Stimulated activated CD4-positive, alpha-beta T cell treated with anti-CD3 and anti-CD28 coated beads, Interleukin-12 subunit alpha, Interleukin-12 subunit beta, amount 100 ng/mL, for 4 hours (primary cell): ENCODE measurements around the gene SPHK2.
"Not testable (repeated sequence)": the region's sequence is repeated elsewhere in the genome, so short reads cannot be mapped to it uniquely, and the experiment has no call there.

Experiments
- DNase-seq: peaks from one replicate; pipeline ENCODE4 v3.0.0-alpha.2; 2020

The SPHK2 gene

GRCh38 chr19:48660852-48661710, 41.8 kb downstream of the SPHK2 start:
- DNase-seq, result peak; percentile 75

DNA sequence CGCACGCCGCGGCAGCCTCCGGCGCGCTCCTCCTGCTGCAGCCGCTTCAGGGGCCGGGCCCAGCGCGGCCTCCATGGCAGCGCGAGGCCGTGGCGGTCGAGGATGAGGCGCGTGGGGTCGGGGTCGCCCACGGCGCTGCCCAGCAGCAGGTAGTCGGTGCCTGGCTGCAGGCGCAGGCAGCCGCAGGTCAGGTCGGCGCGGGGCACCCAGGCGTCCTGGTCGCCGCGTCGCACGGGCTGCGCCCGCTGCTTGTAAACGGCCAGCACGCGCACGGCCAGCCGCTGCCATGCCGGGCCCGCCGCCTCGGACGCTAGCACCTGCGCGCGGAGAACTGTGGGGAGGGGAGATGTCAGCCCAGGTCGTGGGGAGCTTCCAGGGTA, 42.4 kb downstream of the SPHK2 start:
- no peak for DNase-seq

DNA sequence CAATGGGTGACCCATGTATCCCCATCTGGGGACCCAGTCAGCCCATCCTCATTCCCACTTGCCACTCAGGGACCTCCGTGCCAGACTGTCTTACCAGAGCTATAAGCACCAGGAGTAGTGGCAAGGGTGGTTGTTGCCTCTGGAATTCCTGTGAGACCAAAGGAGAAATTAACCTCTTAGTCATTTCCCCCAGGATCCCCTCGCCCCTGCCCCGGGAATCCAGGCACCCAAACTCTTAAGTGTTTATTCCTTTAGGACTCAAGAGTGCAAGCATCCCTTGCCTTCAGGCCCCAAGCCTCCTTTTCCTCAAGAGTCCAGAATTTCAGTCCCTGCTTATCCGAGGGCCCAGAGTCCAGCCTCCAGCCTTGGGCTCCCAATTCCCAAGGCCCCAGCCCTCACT, 44.4 kb downstream of the SPHK2 start:
- no peak for DNase-seq

DNA sequence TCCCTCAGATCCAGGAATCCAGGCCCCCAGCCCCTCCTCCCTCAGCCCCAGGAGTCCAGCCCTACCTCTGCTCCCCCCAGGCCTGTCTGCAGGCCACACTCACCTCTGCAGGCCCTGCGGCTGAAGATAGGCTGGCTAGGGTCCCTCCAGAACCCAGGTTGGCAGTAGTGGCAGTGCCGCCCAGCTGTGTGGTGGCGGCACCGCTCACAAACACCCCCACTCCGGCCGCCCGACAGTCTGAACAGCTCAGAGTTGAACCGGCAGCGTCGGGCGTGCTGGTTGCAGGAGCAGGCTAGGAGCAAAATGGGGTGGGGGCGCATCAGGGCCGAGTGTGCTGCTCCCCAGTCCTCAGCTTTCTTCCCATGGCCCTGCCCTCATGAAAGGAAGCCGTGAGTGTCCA, 45.2 kb downstream of the SPHK2 start:
- no peak for DNase-seq

- no peak for DNase-seq
Measured at GRCh38 chr19:48665786-48666185, 46.5 kb downstream of the SPHK2 start.

DNA sequence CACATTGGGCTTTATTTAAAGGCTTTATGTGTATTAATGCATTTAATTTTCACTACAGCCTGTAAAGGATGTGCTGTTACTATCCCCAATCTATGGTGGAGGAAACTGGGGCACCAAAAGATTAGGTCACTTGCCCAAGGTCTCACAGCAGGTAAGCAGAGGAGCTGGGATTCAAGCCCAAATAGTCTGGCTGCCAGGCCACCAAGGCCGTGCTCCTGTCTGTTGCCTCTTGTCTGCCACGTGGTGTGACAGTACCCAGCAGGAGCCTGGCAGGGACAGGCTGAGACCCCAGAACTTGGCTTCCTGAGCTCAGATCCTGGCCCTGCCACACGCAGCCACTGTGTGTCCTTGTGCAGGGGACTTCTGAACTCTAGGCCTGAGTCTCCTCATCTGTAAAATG, 49.0 kb downstream of the SPHK2 start:
- no peak for DNase-seq

DNA sequence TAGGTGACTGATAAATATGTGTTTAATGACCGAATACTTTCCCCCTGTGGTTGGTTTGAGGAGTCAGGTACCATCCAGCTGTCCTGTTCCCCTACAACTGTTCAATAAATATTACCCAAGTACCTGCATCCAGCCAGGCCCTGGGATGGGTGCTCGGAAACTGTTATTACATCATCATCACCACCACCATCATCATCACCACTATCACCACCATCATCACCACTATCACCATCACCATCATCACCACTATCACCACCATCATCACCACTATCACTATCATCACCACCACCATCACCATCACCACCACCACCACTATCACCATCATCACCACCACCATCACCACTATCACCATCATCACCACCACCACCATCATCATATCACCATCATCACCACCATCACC, 49.5 kb downstream of the SPHK2 start:
- DNase-seq, result no peak

DNA sequence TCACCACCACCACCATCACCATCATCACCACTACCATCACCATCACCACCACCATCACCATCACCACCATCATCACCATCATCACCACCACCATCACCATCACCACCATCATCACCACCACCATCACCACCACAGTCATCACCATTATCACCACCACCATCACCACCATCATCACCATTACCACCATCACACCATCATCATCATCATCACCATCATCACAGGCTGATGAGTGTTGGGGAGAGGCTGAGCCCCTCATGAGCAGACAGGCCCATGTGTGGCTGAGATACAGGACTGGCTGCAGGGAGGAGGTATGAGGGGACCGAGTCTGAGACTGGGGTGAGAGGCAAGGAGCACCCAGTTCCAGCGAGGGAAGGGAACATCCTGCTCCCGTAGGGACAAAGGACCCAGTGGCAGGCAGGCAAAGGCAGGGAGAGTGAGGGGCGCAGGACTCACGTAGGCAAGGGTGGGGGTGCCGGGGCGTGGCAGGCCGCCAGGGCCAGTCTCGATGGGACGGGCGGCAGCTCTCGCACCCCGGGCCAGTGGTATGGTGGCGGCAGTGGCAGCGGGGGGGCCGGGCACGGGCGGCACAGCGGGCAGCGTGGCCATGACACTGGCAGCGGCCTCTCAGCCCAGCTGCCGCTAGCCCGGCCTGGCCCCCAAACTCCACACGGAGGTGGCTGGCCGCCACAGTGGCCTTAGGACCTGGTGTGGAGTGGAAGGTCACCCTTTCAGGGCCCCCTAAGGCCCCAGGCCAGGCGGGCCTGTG, 50.8 kb downstream of the SPHK2 start:
- no peak for DNase-seq

GRCh38 chr19:48670699-48671445, 51.6 kb downstream of the SPHK2 start:
- DNase-seq, result no peak

DNA sequence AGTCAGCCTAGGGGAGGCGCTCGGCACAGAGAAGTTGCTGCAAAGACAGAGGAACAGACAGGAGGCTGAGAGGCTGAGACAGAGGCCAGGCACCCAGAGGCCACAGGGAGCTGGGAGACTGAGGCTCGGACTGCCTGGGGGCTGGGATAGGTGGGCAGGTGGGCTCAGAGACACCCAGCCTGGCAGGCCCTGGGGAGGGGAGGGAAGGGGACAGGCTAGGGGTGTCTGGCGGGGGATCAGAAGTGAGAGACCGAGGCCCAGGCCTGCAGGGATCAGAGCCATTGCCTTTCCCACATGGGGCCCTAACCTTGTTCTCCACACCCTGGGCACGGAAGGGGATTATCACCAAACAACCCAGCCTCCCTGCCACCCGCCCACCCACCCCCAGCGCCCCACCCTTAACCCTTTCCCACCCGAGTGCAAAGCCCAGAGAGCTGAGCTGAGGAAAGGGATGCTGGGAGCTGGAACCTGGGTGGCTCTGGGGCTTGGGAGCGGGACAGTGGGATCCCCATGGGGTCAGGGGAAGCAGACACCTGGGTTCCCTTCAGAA, 52.2 kb downstream of the SPHK2 start:
- no peak for DNase-seq

DNA sequence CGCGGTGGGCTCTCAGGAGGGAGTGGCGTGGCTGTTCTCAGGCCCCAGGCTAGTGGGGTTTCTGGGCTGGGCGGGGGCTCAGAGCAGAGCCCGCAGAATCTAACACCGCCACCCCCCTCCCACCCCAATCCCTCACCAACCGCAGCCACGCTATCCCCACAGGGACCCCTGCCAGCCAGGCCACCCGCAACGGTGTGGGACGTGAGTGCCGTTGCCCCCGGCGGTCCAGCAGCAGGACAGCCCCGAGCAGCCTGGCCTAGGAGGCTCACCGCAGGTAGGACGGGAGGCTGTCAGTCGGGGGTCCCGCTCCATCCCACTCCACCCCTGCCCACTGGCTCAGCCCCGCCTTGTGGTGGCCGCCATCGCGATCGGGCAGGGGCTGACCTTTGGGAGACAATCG, 53.7 kb downstream of the SPHK2 start, which contains the start of gene NTN5:
Gene NTN5 (minus strand): TSS at position 24 of the 400 bp plus-strand sequence. CDS start 2,031 bp downstream, outside the sequence.
- DNase-seq, result no peak

- DNase-seq, result no peak
Measured at GRCh38 chr19:48673436-48674100, 54.3 kb downstream of the SPHK2 start.

DNA sequence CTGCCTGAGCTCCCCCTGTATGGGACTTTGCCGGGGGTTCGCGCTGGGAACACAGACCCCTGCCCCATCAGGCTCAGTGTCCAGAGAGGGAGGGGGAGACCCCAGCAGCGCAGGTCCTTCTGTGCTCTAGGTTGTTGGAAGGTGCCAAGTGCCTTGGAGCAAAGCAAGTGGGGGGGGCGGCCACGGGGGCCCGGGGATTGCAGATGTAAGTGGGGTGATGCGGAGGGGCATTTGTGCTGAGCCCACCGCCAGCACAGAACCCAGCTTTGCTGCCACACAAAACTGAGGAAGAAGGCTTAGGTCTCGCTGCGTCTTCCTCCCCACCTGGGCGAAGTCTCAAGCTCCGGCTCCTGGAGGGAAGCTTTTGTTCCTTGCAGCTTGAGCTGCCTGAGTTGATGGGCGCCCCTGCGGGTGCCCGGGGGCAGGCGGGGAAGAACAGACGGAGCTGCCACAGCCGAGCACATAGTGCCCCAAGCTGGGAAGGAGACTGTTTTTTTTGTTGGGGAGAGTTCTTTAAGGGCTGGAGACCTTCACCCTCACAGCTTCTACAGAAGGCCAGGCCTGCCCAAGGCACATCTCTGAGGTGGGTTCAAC, 55.0 kb downstream of the SPHK2 start:
- DNase-seq, result no peak

DNA sequence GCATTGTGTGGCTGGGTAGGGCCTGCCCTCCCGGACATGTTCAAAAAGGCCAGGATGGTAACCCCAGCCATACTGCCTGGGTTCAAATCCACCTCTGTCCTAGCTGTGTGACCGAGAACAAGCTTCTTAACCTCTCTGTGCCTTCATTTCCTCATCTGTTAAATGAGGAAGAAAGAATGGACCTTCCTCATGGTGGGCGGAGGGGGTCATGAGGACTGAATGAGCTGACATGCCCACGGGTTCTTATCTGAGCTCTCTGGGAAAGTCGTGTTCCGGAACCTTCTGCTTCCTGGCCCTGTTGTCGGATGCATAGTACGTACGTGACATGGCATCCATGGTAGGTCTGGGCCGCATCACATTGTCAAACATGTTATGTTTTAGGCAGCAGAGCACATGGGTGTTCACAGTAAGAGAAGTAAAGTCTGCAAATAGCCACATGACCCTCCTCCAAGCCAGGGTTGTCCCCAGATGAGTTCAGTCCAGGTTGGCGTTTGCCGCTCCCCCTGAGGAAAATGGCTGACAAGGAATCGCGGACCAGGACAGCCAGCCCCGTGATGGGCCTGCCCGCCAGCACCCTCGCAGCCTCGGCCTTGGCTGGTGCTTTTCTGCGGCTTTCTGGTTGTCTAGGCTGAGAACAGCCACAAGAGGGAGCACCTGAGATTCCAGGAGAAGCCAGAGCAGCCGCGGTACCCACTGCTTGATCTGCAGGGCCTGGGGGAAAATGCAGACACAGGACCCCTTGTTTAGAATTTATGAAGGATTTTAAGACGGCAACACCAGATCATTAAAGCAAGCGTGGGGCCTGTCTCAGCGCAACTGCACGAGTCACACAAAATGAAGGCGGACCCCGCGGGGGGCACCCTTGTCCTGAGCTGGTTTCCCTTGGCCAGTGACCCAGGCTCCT, 55.9 kb downstream of the SPHK2 start:
- DNase-seq, result peak; percentile 63

DNA sequence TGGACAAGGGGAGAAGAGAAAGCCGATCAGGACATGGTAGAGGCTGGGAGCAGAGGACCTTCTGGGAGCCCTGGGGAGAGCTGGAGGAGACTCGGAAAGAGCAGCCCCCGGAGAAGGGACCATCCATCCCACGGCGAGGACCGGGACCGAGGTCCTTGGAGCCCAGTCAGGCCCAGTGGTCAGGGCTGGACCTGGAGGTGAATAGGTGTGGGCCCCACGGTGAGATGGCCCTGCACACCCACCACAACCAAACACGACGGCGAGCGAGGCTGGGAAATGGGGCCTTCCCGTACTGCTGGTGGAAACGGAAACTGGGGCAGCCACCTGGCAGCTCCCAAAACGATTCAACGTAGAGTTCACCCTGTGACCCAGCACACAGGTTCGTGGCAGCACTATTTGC, 57.2 kb downstream of the SPHK2 start:
- no peak for DNase-seq

GRCh38 chr19:48676887-48677286, 57.6 kb downstream of the SPHK2 start:
- no peak for DNase-seq

DNA sequence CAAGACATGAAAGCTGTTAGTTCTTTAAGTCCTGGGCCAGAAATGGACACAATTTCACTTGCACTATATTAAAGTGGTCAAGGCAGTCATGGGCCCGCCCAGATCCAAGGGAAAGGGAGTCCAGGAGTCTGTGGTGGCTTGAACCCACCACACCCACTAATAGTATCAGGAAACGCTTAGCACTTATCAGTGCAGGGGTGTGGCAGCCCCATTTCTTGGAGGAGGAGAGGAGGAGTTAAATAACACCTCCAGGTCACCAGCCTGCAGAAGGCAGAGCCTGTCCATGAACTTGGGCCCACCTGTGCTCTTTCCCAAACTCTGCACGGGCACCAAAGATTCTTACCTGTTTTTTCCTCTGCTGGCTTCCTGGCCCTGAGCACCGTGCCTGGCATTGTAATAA, 58.9 kb downstream of the SPHK2 start:
- no peak for DNase-seq

DNA sequence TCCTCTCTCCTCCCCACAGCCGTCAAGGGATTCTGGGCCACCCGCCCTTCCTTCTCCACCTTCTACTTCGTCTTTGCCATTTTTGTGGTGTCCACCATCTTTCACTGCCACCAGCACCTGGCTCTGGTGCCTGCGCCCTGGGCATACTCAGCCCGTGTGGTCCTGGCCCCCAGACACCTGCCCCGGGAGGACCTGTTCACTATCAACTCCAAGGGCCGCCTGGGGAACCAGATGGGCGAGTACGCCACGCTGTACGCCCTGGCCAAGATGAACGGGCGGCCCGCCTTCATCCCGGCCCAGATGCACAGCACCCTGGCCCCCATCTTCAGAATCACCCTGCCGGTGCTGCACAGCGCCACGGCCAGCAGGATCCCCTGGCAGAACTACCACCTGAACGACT, 60.7 kb downstream of the SPHK2 start:
- not testable (repeated sequence) for DNase-seq
